Measurements from ENCODE around the gene CCDC51.
"Not testable (repeated sequence)": the region's sequence is repeated elsewhere in the genome, so short reads cannot be mapped to it uniquely, and the experiment has no call there.

CCDC51 gene

GRCh38 chr3:48474619-48475018 is 34.7 kb upstream of the CCDC51 start:
- Histone ChIP-seq H3K4me3 (ENCODE audit: low read depth, low read length) (no peak overlapping the region), H3K4ac (ENCODE audit: low read depth, low read length) (no peak overlapping the region), H4K12ac (ENCODE audit: low read depth, low read length) (peak overlapping the region; percentile 7), H3K4me1 (ENCODE audit: control insufficient read depth in 1 of 2, insufficient read depth in 2 of 2, low read length in 2 of 2) (peaks cover 9 to 15% of the 10 kb centered on the region in 2 experiments), H3K36me3 (ENCODE audit: control insufficient read depth in 1 of 2, insufficient read depth in 2 of 2, low read length in 2 of 2) (peaks cover 19 to 21% of the 10 kb centered on the region in 2 experiments), H3K14ac (ENCODE audit: low read length) (no peak overlapping the region), H2BK120ac (ENCODE audit: insufficient read depth, low read length, poor library complexity) (no peak overlapping the region), H2BK5ac (ENCODE audit: low read depth, low read length, poor library complexity) (no peak overlapping the region), H3K79me2 (ENCODE audit: control insufficient read depth, insufficient read depth, low read length, poor library complexity) (peaks cover 4% of the 10 kb centered on the region), H3K27me3 (ENCODE audit: insufficient read depth, low read length) (no peaks in the 10 kb centered on the region), H2AFZ (ENCODE audit: insufficient read depth, low read length, poor library complexity) (no peak overlapping the region), H2BK12ac (ENCODE audit: low read length) (no peak overlapping the region), H3K23ac (ENCODE audit: low read length) (no peak overlapping the region), H4K91ac (ENCODE audit: low read depth, low read length) (no peak overlapping the region), H2AK5ac (ENCODE audit: low read length) (no peak overlapping the region), H3K79me1 (ENCODE audit: low read length) (peaks cover 12% of the 10 kb centered on the region), H3K4me2 (ENCODE audit: low read length) (no peak overlapping the region), H3K18ac (ENCODE audit: low read length) (no peak overlapping the region), H3K9me3 (ENCODE audit: insufficient read depth, low read depth, low read length) (no peaks in the 10 kb centered on the region), H4K8ac (ENCODE audit: low read depth, low read length) (no peak overlapping the region), H3K9ac (ENCODE audit: low read length) (no peak overlapping the region), H3K27ac (ENCODE audit: low read depth, low read length) (no peak overlapping the region)
- peak in 1 of 2 donors; percentile 9 for DNase-seq
- WGBS (ENCODE audit: extremely low coverage, insufficient coverage, insufficient read length), result no CpG with 5 or more reads among the region's 4 CpGs

GRCh38 chr3:48474031-48474430 is 34.1 kb upstream of the CCDC51 start:
- H4K91ac ChIP-seq (ENCODE audit: low read depth, low read length); H3K4me3 ChIP-seq (ENCODE audit: low read depth, low read length); H2BK120ac ChIP-seq (ENCODE audit: insufficient read depth, low read length, poor library complexity); H3K9ac ChIP-seq (ENCODE audit: low read length); DNase-seq; H2AK5ac ChIP-seq (ENCODE audit: low read length); H3K4ac ChIP-seq (ENCODE audit: low read depth, low read length); H3K4me2 ChIP-seq (ENCODE audit: low read length); H3K27ac ChIP-seq (ENCODE audit: low read depth, low read length); H2BK12ac ChIP-seq (ENCODE audit: low read length); H3K23ac ChIP-seq (ENCODE audit: low read length); H2AFZ ChIP-seq (ENCODE audit: insufficient read depth, low read length, poor library complexity); H3K27me3 ChIP-seq (ENCODE audit: insufficient read depth, low read length); H4K12ac ChIP-seq (ENCODE audit: low read depth, low read length); H4K8ac ChIP-seq (ENCODE audit: low read depth, low read length); H3K14ac ChIP-seq (ENCODE audit: low read length); H3K79me2 ChIP-seq (ENCODE audit: control insufficient read depth, insufficient read depth, low read length, poor library complexity); H2BK5ac ChIP-seq (ENCODE audit: low read depth, low read length, poor library complexity); H3K9me3 ChIP-seq (ENCODE audit: insufficient read depth, low read depth, low read length); H3K18ac ChIP-seq (ENCODE audit: low read length): not testable (repeated sequence)
- Histone ChIP-seq H3K79me1 (ENCODE audit: low read length) (peaks cover 12% of the 10 kb centered on the region), H3K4me1 (ENCODE audit: control insufficient read depth in 1 of 2, insufficient read depth in 2 of 2, low read length in 2 of 2) (peaks cover 9 to 17% of the 10 kb centered on the region in 2 experiments), H3K36me3 (ENCODE audit: control insufficient read depth in 1 of 2, insufficient read depth in 2 of 2, low read length in 2 of 2) (peaks cover 23 to 24% of the 10 kb centered on the region in 2 experiments)
- no CpG with 5 or more reads among the region's 4 CpGs for WGBS (ENCODE audit: extremely low coverage, insufficient coverage, insufficient read length)

GRCh38 chr3:48473617-48473952 is 33.7 kb upstream of the CCDC51 start:
- Histone ChIP-seq H2BK5ac (ENCODE audit: low read depth, low read length, poor library complexity) (no peak overlapping the region), H3K4me1 (ENCODE audit: control insufficient read depth in 1 of 2, insufficient read depth in 2 of 2, low read length in 2 of 2) (peaks cover 9 to 17% of the 10 kb centered on the region in 2 experiments), H3K4me3 (ENCODE audit: low read depth, low read length) (no peak overlapping the region), H2BK120ac (ENCODE audit: insufficient read depth, low read length, poor library complexity) (no peak overlapping the region), H3K27me3 (ENCODE audit: insufficient read depth, low read length) (no peaks in the 10 kb centered on the region), H3K4ac (ENCODE audit: low read depth, low read length) (no peak overlapping the region), H3K36me3 (ENCODE audit: control insufficient read depth in 1 of 2, insufficient read depth in 2 of 2, low read length in 2 of 2) (peaks cover 23 to 24% of the 10 kb centered on the region in 2 experiments), H3K27ac (ENCODE audit: low read depth, low read length) (peak overlapping the region; percentile 67), H4K12ac (ENCODE audit: low read depth, low read length) (no peak overlapping the region), H3K9ac (ENCODE audit: low read length) (no peak overlapping the region), H3K79me1 (ENCODE audit: low read length) (peaks cover 12% of the 10 kb centered on the region), H3K9me3 (ENCODE audit: insufficient read depth, low read depth, low read length) (no peaks in the 10 kb centered on the region), H3K79me2 (ENCODE audit: control insufficient read depth, insufficient read depth, low read length, poor library complexity) (peaks cover 4% of the 10 kb centered on the region), H3K14ac (ENCODE audit: low read length) (no peak overlapping the region), H4K91ac (ENCODE audit: low read depth, low read length) (peak overlapping the region; percentile 15), H2AK5ac (ENCODE audit: low read length) (no peak overlapping the region), H2AFZ (ENCODE audit: insufficient read depth, low read length, poor library complexity) (peak overlapping the region; percentile 55), H4K8ac (ENCODE audit: low read depth, low read length) (peak overlapping the region; percentile 88), H2BK12ac (ENCODE audit: low read length) (no peak overlapping the region), H3K4me2 (ENCODE audit: low read length) (peak overlapping the region; percentile 85), H3K23ac (ENCODE audit: low read length) (no peak overlapping the region), H3K18ac (ENCODE audit: low read length) (no peak overlapping the region)
- WGBS (ENCODE audit: extremely low coverage, insufficient coverage, insufficient read length), result no CpG with 5 or more reads among the region's 5 CpGs
- DNase-seq, result no peak

- Histone ChIP-seq H3K4me2 (ENCODE audit: low read length) (peak overlapping the region; percentile 85), H3K9me3 (ENCODE audit: insufficient read depth, low read depth, low read length) (no peaks in the 10 kb centered on the region), H3K4me1 (ENCODE audit: control insufficient read depth in 1 of 2, insufficient read depth in 2 of 2, low read length in 2 of 2) (peaks cover 9 to 17% of the 10 kb centered on the region in 2 experiments), H2BK5ac (ENCODE audit: low read depth, low read length, poor library complexity) (peak overlapping the region; percentile 34), H3K9ac (ENCODE audit: low read length) (peak overlapping the region; percentile 14), H4K91ac (ENCODE audit: low read depth, low read length) (peak overlapping the region; percentile 87), H3K4ac (ENCODE audit: low read depth, low read length) (peak overlapping the region; percentile 66), H3K14ac (ENCODE audit: low read length) (peak overlapping the region; percentile 54), H3K4me3 (ENCODE audit: low read depth, low read length) (peak overlapping the region; percentile 75), H3K18ac (ENCODE audit: low read length) (peak overlapping the region; percentile 91), H3K79me2 (ENCODE audit: control insufficient read depth, insufficient read depth, low read length, poor library complexity) (peaks cover 4% of the 10 kb centered on the region), H4K8ac (ENCODE audit: low read depth, low read length) (peak overlapping the region; percentile 88), H2BK120ac (ENCODE audit: insufficient read depth, low read length, poor library complexity) (peak overlapping the region; percentile 62), H3K79me1 (ENCODE audit: low read length) (peaks cover 12% of the 10 kb centered on the region), H2AFZ (ENCODE audit: insufficient read depth, low read length, poor library complexity) (peak overlapping the region; percentile 55), H4K12ac (ENCODE audit: low read depth, low read length) (peak overlapping the region; percentile 68), H2AK5ac (ENCODE audit: low read length) (peak overlapping the region; percentile 28), H2BK12ac (ENCODE audit: low read length) (peak overlapping the region; percentile 39), H3K27me3 (ENCODE audit: insufficient read depth, low read length) (no peaks in the 10 kb centered on the region), H3K36me3 (ENCODE audit: control insufficient read depth in 1 of 2, insufficient read depth in 2 of 2, low read length in 2 of 2) (peaks cover 26 to 29% of the 10 kb centered on the region in 2 experiments), H3K23ac (ENCODE audit: low read length) (no peak overlapping the region), H3K27ac (ENCODE audit: low read depth, low read length) (peak overlapping the region; percentile 67)
- WGBS (ENCODE audit: extremely low coverage, insufficient coverage, insufficient read length), result no CpG with 5 or more reads among the region's 17 CpGs
- peak; percentile 86 to 89 for DNase-seq
These were observed 33.2 kb upstream of the CCDC51 start for GRCh38 chr3:48472923-48473616.
